HG02852 (cell line): ENCODE measurements around the gene C3orf18.

ENCODE experiments used
- ATAC-seq: cut with Tn5 transposase; IDR thresholded peaks from one replicate; pipeline ENCODE4 v1.9.1; 2021; ENCODE audit warnings: mild to moderate bottlenecking, moderate library complexity; ENCODE audit not compliant: unreplicated experiment

Gene C3orf18

DNA sequence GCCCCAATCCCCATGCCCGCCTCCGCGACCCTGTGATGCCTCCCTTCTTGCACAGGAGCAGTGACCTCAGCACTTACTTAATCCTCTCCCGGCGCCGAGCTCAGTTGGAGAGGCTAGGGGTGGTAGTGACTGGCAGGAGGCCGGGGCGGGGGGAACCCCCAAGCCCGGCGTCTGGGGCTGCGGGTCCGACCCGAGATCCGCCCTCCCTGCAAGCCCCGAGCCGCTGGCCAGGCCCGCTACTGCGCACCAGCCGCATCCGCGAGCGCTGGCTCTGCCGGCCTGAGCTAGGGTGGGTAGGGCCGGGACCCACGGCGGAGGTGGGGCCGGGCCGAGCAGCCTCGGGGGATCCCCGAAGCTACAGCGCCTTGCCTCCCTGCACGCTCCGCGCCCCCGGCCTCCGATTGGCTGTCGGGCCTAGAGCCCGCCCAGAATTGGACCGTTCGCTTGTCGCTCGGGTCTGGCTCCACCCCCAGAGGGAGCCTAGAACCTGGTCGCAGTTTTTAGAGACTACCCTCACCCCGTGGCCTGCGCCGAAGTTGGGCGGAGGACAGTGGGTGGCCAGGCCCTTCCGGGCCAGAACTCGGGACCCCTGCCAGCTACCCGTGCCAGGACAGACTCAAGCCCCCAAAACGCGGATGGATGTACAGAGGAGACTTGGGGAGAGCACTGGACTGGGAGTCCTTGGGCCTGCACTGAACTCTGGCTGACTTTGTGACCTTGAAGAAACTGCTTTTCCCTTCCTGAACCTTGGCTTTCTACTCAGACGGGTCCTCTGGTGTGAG lies at the start of gene C3orf18:
C3orf18 (minus strand) TSS at position 362 of the 782 bp plus-strand sequence. CDS start 2,048 bp downstream, outside the sequence.
- ATAC-seq = peak; percentile 78

DNA sequence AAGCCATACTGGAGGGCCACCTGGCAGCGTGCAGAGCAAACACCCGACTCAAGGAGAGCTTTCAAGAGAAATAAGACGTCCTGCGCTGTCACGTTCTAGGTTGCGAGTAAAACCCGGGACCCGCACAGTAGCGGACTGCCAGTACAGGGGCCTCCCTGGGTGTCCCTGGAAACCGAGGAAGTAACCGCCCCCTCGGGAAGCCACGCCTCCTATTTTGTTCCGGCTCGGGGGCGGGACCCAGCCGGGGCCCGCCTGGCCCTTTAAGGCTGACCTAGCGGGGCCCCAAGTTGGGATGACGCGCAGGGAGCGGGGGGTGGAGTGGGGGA lies 49.2 kb upstream of the C3orf18 start:
- peak; percentile 68 for ATAC-seq

- ATAC-seq = peak; percentile 33
Measured at GRCh38 chr3:50616003-50616769, 48.6 kb upstream of the C3orf18 start.

GRCh38 chr3:50615190-50615589 lies 47.6 kb upstream of the C3orf18 start:
- ATAC-seq = no peak

DNA sequence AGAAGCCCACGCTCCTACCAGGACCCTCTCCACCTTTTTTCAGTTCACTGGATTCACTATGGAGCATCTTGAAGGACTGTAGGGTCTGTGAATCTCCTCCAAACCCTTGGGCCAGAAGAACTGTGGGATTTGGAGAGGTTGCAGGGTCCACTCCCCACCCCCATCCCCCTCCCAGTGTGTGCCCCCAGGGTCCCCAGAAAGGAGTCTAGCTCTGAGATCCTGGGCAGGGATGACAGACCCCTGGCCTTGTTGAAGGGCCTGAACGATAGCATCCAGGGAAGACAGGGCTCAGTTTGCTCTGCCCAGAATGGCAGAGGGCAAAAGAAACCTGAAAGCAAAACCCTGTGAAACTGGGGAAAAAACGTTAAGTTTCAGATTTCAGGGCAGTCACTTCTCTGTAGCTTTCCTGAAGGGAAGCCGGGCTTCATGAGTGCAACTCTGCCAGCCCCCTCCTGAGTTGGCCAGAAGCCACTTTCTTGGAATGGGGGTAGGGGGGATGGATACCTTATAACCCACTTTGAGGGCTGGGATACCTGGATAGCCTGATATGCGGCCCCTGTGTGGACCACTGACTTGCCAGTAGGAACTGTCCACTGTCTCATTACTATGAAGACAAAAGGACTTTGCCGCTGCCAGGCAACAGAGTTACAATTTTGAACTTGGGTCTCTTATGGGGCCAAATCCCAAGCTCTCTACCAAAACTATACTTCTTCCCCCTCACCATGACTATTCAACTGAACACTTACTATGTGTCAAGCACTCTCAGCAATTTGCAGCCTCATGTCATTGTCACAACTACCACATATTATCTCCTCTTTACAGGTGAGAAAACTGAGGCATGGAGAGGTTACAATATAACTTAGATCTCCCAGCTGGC lies 45.7 kb upstream of the C3orf18 start:
- no peak for ATAC-seq

DNA sequence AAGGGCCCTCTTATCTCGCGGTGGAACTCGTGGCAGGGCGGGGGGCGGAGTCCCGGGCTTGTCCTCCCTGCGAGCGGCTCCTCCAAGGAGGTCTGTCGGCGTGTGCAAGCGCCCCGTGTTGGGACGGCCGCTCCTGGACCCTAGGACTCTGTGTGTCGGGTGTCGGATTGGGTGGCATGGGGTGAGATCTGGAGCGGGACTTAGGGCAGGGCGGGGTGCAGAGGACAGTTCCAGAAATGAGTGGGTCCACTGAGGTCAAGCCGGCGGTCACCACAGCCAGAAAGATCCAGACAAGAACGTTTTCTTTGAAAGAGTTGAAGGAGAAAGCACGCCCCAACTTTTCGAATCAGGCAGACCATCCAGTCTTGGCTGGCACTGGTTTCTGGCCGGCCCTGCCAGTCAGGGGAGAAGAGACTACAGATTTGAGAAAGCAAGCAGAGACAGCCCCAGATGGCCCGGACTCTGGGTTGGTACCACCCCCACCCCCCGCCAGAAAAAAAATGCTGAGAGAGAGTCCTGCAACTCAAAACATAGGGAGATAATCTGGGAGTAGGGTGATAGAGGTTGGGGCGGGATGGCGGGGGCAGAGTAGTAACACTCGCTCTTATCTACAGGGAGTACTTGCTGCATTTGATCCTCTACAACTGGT lies 44.8 kb upstream of the C3orf18 start:
- ATAC-seq = no peak

- ATAC-seq = peak; percentile 75
Measured at GRCh38 chr3:50611464-50612233, 44.1 kb upstream of the C3orf18 start, which contains the start of gene CISH. Gene CISH (minus strand): TSS chr3:50611774. CDS start chr3:50611650, 124 bp downstream.

DNA sequence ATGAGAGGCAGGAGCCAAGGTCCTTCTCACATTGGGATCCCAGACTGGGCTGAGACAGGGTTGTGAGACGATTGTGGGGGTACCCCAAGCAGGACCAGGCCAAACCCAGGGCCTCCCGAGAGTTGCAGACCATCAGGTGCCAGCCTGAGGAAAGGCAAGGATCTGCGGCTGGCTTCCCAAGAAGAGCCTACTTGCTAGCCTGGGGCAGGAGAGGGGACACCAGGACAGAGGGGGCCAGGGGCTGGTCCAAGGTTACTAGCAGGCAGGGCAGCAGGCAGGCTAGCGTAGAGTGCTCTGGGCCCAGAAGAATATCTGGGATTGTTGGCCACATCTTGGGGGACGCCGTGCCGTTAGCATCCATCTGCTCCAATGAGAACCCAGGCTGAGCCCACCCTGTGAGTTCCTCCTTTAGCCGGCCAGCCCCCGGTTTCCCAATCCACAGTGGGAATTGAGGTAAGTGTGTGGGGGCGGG lies 43.5 kb upstream of the C3orf18 start:
- no peak for ATAC-seq

DNA sequence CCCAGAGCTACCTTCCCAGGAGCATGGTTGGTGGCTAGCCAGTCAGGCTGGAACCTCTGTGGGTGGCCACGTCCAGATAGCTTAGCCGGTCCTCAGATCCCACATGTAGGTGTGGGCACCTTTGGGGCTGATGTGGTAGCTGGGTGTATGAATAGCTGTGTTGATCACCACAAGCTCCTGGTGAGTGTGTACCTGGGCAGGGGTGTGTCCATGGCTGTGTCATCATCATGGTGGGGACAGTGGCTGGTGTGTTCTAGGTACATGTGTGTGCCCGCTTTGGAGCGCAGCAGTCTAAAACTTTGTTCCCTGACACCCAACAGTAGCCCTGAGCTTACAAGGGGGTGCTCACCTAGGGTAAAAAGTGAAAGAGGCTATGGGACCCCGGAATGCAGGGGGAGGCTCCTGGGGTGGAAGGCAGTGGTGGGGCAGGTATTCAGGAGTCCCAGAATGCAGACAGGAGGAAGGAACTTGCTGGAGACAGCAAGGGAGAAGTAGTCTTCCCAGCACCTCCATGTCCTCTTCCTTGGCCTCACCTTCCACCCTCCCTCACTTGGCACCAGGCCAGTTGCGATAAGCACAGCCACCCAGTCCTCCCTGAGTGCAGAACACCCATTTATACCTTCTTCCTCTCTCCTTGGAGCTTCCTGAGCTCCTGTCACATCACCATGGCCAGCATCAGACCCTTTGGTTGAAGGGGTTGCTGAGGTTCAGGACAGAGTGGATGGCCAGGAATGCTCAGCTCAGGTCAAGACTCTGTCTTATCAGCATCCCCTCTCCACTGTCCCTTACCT lies 42.8 kb upstream of the C3orf18 start:
- no peak for ATAC-seq

DNA sequence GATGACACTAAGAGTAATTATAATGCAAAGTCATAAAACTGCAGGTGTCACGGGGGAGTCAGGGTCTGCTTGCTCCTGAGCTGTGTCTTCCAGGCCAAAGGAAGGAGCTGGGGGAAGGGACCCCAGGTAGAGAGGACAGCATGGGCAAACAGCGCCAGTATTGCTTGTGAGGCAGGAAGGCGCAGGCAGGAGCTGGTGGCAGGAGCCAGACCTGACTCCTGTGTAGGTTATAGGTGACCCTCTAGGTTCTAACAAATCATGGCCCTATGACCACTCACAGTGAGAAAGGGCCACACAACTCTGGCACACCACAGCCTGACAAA lies 42.2 kb upstream of the C3orf18 start:
- no peak for ATAC-seq

- ATAC-seq = no peak
Measured at GRCh38 chr3:50609071-50609762, 41.7 kb upstream of the C3orf18 start.

GRCh38 chr3:50608278-50608677 lies 40.7 kb upstream of the C3orf18 start:
- no peak for ATAC-seq

DNA sequence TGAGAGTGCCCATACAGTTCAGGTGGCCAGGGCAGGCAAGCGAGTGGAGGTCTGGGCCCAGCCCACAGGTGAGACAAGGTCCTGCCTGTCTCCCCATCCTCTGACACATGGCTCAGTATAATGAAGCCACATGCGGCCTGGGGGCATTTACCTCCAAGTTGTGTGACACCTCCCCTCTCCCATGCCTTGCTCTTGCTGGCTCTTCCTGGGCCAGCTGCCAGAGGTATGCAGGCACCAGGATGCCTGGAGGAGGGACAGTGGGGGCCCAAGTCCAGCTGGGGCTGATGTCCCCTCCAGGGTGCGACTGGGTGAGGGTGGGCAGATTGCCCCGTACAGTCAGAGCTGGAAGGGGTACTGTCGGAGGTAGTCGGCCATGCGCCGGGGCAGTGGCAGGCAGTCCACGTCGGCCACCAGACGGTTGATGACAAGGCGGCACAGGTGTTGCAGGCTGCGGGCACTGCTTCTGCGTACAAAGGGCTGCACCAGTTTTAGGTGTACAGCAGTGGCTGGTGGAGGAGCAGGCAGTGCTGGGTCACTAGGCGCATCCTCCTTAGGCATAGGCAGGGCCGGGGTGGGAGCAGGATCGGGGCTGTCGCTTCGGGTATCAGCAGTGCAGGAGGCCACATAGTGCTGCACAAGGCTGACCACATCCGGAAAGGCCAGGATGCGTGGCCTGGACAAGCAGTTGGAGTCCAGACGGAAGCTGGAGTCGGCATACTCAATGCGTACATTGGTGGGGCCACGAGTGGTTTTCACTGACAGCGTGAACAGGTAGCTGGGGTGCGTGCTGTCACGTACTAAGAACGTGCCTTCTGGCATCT lies 39.9 kb upstream of the C3orf18 start:
- no peak for ATAC-seq

- no peak for ATAC-seq
Measured at GRCh38 chr3:50606596-50606995, 39.0 kb upstream of the C3orf18 start.

DNA sequence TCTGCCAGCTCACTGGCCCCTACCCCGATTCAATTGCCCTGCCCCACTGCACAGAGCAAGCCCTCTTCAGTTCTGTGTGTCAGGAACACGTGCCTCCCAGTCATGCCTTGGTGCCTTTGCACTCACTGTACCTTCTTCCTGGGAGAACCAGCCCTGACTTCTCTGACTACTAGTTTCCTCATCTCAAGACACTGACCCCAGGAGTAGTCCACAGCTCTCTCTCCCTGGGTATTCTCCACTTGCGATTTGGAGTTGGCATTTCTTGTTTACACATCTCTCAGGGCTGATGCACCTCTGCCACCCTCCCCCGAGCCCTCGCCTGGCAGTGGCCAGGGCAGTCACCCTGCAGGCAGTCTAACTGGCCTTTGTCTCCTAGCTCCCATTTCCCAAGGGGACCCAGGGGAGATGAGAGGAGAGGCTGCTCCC lies 38.4 kb upstream of the C3orf18 start:
- no peak for ATAC-seq

DNA sequence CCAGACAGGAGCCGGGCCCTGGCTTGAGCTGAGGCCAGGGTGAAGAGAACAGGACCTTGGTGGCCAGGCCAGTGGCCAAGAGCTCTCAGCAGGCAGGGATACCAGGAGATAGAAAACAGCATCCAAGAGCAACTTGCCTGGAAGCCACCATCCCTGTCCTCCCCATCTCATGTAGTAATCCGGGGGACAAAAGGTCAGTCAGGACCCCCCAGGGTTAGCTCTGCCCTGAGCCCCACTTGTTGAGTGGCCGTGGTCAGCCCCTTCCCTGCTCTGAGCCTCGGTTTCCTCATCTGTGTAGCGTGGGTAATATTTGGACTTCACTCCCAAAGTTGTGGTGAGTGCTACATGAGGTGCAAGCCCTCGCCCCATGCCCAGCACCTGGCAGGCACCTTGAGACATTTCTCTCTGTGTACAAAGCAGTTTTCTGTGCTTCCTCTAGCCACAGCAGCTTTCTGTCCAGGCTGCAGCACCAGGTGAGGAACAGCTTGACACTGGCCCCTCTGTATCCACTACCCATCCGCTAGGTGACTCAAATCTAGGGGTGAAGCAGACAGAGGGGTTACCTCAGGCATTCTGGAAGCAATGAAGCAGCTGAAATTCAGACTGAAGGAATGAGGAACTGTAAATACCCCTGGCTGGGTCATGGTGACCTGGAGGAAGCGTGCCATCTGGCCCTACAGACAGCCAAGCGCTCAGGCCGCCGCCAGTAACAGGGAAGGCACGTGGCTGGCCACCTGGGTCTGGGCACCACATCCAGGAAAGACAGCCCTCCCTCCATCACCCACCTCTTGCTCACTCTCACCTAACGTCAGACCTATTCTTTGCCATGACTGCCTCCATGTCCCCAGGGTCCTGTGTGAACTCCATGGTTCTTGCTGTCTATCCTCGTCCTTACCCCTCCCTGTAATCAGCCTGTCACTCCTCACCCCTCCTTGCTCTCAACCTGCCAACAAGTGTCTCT lies 37.4 kb upstream of the C3orf18 start:
- ATAC-seq = no peak
